ENCODE data around the gene RABGAP1L.
"Not testable (repeated sequence)": the region's sequence is repeated elsewhere in the genome, so short reads cannot be mapped to it uniquely, and the experiment has no call there.

RABGAP1L gene

DNA sequence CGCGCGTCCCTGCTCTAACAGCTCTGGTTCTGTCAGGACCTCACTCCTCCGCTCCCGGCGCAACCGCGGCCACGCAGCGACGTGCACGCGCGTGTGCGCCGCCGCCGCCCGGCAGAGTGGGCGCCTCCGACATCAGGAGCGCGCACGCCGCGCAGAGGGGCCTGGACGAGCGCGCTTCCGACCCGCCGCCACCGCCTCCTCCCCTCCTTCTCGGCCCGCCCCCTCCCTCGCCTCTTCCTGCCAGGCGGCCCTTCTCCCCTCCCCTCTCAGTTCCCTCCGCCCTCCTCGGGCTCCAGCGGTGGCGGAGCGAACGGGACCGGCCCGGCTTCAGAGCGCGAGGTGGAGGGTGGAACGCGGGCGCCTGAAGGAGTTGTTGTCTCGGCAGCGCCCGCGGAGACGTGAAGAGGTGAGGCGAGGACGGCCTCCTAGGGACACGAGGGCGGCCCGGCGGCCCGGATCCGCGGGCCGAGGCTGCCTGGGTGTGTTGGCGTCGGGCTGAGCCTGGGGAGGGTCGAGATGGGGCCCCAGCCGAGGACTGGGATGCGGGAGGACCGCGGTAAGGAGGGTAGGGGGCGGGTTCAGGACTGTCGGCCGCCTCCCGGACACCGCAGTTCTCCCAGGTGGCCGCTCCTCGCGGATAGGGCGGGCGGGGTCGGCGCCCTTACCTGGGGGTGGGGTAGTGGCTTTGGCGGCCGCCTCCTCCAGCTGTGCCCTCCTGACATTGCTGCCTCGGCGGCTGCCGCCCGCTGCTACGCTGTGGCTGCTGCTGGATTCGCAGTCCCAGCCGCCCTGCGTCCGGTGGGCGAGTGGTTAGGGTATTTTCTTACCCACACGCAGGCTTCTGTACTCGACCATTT, at the start of gene RABGAP1L:
RABGAP1L (plus strand) TSS at position 269 of the 857 bp plus-strand sequence.
- peak; percentile 91 for DNase-seq (ENCODE audit: low read depth)

DNA sequence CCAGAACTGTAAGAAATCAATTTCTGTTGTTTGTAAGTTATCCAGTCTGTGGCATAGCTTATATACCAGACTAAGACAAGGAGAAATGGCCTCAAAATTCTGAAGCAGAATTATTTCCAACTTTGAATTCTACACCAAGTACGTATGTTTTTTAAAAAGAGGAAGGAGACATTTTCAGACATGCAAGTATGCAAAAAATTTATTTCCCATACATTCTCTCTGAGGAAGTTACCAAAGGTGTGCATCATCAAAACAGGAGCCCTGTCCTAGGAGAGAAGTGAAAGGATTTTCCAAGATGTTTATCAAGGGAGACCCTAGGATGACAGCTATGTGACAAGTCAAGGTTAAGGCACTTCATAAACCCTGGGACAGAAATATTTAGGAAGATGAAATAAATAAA, 49.3 kb upstream of the RABGAP1L start:
- no peak for DNase-seq (ENCODE audit: low read depth)

DNA sequence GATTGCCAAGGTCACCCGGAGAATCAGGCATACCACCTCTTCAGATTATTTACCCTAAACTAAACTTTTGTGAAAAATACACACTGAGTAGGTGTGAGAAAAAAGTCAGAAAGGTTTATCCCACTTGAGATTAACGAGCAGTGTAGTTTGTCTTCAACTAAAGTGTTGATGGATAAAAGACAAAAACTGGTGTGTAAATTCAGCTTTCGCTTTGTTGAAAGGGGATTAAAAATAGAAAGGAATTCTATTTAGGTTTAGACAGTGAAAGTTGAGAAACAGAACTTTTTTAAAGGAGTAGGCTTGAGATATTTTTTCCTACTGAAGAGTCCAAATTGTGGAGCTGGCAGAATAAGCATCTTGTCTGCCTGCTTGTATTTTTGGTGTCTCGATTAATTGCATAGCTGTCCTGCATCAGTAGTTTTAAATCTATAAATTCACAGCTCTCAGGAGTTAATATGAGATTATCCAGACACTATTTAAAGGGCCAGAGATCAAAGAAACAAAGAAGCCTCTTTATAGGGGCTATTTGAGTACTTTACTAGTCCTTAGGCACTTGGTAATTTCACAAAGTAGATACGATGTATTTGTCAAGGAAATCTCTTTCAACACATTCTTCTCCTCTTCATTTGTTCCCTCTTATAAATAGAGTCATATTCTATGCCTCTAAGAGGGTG, 46.7 kb upstream of the RABGAP1L start:
- no peak for DNase-seq (ENCODE audit: low read depth)

DNA sequence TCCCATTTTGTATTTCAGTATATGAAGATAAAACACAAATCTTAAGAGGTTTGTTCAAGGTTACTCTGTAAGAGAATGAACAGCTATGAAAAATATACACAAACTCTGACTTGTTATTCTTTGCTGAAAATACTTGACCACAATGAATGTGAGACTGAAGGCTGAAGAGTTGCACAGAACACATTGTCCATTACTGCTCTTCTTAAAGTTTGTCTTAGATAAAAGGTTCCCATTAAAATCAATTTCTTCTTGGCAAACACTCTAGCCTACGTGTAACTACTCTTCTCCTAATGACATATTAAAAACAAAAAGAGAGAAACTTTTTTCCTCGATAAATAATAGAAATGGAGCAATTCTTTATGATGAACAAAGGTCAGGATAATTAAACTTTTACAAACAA, 45.2 kb upstream of the RABGAP1L start:
- no peak for DNase-seq (ENCODE audit: low read depth)

DNA sequence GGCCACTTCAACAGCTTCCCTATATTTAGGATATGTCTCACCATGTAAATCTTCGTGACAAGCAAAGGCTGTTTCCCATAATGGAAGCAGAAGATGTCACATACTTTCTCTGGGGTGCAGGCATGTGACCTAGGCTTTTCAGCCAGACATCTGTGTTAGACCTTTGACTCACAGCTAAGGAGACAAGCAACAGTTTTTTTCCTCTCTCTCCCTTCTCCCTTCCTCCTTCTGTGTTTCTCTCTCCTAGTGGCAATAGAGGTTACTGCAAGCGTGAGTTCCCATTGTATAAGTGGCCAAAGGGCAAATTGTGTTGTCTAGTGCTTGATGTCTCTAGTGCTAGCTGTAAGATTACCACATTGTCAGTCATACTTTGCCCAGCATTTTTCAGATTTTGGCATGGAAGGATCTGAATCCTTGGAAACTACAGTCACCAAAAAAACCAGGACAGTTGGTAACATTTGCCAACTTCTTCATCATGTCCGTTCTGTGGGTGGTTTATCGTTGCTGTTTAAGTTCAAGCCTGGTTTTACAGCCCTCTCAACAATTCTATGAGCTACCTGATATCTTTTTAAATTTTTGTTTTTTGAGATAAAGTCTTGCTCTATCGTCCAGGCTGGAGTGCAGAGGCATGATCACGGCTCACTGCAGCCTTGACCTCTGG, 44.4 kb upstream of the RABGAP1L start:
- DNase-seq (ENCODE audit: low read depth): no peak

DNA sequence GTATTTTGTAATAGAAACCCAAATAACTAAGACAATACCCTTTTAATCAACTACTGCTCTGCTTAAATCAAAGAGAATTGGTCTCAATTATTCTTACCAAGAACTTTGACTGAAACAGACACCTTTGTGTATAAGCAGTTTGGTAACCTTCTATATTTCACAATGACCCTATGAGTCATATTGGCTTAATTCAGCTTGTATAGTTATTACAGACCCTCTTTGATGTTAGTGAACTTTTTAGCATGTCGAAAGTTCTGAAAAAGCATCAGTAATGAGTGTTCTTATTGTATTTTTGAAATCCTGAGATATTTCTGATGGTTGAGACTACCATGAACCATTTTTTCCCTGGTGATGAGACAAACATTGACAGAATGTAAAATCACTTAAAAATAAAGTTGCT, 43.3 kb upstream of the RABGAP1L start:
- no peak for DNase-seq (ENCODE audit: low read depth)

DNA sequence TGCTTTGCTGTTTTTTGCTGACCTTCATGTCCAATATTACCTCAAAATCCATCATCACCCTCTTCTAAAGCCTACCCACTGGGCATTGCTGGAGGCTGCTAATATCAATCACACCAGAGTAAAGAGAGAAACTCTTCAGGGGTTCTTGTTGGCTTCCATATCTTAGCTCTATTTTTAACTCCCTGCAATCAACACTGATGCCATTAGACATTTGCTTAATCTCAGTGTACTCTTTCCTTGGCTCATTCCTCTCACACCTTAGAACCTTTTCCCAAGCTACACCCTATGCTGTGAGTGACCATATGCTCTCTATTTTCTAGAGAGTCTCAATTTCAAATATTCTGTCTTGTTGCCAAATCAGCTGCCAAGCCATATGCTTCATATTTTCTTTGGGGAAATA, 40.6 kb upstream of the RABGAP1L start:
- no peak for DNase-seq (ENCODE audit: low read depth)

DNA sequence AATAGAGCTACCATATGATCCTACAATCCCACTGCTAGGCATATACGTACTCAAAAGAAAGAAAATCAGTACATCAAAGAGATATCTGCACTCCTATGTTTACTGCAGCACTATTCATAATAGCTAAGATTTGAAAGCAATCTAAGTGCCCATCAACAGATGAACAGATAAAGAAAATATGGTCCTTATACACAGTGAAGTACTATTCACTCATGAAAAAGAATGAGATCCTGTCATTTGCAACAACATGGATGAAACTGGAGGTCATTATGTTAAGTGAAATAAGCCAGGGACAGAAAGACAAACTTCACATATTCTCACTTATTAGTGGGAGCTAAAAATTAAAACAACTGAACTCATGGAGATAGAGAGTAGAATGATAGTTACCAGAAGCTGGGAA, 37.0 kb upstream of the RABGAP1L start:
- DNase-seq (ENCODE audit: low read depth): not testable (repeated sequence)

DNA sequence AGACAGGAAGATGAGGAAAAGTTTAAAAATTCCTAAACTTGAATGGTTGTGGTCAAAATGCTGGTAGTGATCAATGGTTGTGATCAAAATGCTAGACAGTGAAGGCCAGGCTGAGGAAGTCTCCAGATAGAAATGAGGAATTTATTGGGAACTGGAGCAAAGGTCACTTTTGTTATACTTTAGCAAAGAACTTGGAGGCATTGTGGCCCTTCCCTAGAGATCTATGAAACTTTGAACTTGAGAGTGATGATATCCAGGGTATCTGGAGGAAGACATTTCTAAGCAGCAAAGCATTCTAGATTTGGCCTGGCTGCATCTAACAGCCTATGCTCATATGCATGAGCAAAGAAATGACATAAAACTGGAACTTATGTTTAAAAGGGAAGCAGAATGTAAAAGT, 35.5 kb upstream of the RABGAP1L start:
- DNase-seq (ENCODE audit: low read depth): no peak

DNA sequence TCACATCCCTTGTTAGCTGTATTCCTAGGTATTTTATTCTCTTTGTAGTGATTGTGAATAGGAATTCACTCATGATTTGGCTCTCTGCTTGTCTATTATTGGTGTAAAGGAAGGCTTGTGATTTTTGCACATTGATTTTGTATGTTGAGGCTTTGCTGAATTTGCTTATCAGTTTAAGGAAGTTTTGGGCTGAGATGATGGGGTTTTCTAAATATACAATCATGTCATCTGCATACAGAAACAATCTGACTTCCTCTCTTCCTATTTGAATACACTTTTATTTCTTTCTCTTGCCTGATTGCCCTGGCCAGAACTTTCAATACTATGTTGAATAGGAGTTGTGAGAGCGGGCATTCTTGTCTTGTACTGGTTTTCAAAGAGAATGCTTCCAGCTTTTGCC, 32.1 kb upstream of the RABGAP1L start:
- DNase-seq (ENCODE audit: low read depth): not testable (repeated sequence)

DNA sequence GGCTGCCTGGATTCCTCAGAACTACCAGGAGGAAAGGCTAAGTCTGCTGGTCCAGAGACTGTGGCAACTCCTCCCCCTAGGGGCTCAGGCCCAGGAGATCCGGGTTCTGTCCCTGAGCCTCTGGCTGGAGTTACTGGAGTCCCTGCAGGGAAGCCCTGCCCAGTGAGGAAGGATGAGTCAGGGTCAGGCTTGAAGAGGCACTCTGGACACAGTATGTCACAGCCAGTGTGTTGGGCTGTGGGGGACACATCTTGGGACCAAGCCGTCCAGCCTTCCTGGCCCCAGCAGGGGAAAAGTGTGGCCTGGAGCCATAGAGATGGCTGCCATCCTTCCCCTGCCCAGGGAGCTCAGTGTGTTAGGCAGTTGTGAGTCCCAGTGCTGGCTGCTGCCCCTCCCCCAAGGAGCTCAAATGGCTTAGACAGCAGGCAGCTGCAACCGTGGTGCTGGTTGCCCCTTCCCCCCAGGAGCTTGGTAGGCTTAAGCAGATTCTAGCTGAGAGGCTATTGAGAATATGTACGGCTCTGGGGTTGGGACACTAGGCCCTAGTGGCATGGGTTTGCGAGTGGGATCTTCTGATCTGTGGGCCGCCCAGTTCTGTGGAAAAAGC, 28.2 kb upstream of the RABGAP1L start:
- no peak for DNase-seq (ENCODE audit: low read depth)

DNA sequence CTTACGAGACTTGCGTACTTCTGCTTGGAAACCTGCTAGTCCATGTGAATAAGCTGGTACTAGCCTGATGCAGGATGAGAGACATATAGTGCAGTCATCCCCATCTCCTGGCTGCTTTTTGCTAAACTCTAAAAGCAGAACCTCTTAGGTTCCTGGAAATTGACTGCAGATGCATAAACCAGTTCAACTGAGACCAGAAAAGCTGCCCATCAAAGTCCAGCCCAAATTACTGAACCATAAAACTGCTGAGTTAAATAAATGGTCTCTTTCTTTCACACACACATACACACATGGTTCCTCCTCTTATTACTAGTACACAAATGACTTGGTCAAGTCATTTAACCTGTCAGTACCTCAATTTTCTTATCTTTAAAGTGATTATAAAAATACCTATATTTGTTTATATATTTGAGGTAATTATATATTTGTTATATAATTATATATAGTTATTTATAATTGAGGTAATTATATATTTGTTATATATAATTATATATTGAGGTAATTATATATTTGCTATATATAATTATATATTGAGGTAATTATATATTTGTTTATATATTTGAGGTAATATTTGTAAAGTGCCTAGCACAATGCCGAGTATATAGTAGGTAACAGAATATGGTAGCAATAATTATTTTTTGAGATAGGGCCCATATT, 25.2 kb upstream of the RABGAP1L start:
- DNase-seq (ENCODE audit: low read depth): no peak

DNA sequence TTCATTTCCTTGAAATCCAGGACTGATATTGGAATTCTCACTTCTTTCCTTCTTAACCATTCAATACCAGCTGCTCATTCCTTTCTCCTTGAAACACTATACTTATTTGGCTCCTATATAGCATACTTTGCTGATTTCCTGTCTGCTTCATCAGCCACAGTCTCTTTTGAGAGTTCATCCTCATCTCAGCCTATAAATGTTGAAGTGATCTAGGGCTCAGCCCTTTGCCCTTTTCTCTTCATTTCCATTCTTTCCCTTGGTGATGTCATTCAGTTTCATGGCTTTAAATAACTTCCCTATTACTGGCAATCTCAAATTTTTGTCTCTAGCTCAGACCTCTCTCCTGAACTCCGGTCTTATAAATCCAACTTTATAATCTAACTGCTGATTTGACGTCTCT, 24.1 kb upstream of the RABGAP1L start:
- no peak for DNase-seq (ENCODE audit: low read depth)

DNA sequence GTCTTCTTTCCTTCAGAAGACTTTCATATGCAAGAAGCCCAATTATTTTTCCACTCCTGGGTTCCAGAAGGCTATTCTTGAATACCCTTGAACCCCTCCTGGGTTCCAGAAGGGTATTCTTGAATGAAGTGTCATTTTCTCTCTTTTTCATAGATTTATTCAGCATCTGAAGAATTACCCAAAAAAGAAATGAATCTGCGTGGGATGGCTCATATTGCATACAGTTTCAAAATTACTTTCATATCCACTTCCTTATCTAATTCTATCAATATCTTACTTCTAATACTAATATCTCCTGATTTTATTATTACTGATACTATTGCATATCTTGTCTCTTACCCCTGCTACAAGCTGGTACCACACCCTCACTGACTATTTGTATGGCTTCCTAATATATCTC, 22.6 kb upstream of the RABGAP1L start:
- DNase-seq (ENCODE audit: low read depth): no peak

DNA sequence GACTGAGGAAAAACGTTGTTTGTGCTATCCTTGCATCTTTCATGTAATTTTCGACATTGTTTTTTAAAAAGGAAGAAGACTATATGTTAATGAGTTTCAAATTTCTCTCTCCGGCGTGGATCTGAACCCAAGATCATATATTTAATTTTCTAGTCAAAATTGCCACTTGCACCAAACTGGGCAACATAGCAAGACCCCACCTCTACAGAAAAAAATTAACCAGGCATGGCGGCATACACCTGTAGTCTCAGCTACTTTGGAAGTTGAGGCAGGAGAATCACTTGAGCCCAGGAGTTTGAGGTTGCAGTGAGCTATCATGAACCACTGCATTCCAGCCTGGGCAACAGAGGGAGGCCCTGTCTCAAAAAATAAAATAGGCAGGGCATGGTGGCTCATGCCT, 16.5 kb upstream of the RABGAP1L start:
- no peak for DNase-seq (ENCODE audit: low read depth)

DNA sequence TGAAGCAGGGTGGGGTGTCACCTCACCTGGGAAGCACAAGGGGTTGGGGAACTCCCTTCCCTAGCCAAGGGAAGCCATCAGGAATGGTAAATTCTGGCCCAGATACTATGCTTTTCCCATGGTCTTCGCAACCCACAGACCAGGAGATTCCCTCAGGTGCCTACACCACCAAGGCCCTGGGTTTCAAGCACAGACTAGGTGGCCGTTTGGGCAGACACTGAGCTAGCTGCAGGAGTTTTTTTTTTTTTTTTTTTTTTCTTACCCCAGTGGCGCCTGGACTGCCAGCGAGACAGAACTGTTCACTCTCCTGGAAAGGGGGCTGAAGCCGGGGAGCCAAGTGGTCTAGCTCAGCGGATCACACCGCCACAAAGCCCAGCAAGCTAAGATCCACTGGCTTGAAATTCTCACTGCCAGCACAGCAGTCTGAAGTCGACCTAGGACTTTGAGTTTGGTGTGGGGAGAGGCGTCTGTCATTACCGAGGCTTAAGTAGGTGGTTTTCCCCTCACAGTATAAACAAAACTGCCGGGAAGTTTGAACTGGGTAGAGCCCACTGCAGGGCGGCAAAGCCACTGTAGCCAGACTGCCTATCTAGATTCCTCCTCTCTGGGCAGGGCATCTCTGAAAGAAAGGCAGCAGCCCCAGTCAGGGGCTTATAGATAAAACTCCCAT, 15.5 kb upstream of the RABGAP1L start:
- not testable (repeated sequence) for DNase-seq (ENCODE audit: low read depth)

DNA sequence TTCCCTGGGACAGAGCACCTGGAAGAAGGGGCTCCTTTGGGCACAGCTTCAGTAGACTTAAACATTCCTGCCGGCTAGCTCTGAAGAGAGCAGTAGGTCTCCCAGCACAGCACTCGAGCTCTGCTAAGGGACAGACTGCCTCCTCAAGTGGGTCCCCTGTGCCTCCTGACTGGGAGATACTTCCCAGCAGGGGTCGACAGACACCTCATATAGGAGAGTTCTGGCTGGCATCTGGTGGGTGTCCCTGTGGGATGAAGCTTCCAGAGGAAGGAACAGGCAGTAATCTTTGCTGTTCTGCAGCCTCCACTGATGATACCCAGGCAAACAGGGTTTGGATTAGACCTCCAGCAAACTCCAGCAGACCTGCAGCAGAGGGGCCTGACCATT, 14.9 kb upstream of the RABGAP1L start:
- DNase-seq (ENCODE audit: low read depth): not testable (repeated sequence)

DNA sequence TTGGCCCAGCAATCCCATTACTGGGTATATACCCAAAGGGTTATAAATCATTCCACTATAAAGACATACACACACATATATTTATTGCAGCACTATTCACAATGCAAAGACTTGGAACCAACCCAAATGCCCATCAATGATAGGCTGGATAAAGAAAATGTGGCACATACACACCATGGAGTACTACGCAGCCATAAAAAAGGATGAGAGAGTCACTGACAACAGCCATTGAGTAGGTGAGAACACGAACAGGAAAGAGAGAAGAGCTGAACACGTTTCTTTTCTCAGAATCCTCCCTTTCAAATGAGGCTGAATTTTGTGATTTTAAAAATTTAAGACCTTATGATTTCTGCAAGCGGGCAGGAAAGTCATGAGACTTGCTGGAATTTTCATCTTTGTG, 10.1 kb upstream of the RABGAP1L start:
- no peak for DNase-seq (ENCODE audit: low read depth)

DNA sequence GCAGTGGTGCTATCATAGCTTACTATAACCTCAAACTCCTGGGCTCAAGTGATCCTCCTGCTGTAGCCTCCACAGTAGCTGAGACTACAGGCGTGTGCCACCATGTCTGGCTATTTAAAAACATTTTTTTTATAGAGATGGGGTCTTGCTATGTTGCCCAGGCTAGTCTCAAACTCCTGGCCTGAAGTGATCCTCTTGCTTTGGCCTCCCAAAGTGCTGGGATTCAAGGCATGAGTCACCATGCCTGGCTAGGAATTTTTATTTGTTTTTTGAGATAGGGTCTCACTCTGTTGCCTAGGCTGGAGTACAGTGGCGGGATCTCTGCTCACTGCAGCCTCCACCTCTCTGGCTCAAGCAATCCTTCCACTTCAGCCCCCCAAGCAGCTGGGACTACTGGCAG, 8.8 kb upstream of the RABGAP1L start:
- DNase-seq (ENCODE audit: low read depth): no peak

DNA sequence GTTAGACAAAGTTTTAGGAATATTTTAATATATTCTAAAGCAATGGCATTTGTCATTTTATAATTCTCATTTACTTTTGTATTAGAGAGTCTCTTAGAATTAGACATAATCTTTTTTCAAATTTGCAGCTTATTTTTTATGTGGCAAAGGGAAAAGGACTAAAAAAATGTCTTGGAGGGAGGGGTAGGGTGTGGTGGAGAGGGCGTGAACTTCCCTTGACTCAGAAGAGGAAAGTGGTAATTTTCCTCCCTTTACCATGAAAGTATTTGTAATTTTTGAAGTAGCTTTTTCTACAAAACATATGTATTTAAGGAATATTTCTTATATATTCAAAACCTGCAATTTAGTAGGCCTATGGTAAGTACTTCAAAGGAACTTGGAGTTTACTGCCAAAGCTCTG, 6.9 kb upstream of the RABGAP1L start:
- DNase-seq (ENCODE audit: low read depth): no peak

DNA sequence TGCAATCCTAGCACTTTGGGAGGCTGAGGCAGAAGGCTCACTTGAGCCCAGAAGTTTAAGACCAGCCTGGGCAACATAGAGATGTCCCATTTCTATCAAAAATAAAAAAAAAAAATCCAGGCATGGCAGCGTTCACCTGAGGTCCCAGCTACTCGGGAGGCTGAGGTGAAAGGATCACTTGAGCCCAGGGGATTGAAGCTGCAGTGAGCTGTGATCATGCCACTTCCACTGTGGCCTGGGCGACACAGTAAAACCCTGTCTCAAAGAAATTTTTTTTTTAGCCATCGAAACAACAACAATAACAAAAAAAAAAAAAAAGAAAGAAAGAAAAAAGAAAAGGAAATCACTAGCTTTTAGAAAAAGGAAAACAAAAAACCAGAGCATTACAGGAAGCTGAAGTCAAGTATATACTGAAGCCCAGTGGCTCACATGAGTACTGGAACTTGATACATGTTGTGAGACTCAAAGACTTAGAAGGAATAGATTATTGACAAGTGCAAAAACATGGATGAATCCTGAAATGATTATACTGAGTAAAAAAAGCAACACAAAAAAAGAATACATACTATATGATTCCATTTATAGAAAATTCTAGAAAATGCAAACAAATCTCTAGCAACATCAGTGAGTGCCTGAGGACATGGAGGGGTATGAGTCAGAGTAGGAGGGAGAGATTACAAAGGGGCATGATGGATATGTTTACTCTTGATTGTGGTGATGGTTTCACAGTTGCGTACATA, 6.1 kb upstream of the RABGAP1L start:
- DNase-seq (ENCODE audit: low read depth): no peak

Measured in stimulated activated CD8-positive, alpha-beta memory T cell treated with anti-CD3 and anti-CD28 coated beads, Interleukin-12 subunit alpha, Interleukin-12 subunit beta, amount 100 ng/mL, for 4 hours (primary cell).